ENCODE measurements around the gene NPBWR2. TPM values are rescaled to one million over a fixed set of nuclear protein-coding genes. Genes with fewer than 3 reads are reported as not detected.

The NPBWR2 gene
- total RNA-seq, 1 experiment from 2014 or later = not detected

DNA sequence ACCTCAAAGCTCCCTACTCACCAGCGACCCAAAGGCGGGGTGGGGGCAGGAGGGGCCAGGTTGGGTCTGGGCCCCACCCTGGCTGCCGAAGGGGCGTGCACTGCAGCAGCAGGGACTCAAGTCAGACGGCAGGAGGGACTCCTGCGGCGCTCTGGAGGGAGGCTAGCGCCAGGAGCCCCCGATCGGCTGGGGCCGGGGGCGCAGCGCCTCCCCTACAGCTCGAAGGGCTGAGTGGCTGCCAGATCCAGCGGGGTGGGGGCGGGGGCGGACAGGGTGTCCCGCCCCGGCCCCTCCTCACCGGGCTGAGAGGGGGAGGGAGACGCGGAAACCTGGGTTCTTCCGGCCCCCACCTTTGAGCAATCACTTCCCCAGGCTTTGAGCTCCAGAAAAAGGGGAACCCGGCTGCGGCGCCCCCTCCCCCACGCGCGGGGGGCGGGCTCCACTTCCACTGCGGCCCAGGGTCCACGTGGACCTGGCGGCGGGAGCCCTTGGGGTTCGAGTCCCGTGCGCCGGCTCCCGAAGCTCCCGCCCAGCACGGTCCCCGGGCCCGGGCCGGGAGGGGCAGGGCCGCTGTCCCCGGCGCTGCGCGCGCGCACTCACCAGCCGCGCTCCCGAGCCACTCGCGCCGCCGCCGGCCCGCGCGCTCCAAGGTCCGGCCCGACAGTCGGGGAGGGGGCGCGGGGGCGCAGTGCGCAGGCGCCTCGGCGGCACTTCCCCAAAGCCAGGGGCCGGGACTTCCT lies 27.9 kb downstream of the NPBWR2 start, which contains the start of gene RGS19:
RGS19 (minus strand) TSS at position 246 of the 740 bp plus-strand sequence. CDS start 2,632 bp downstream, outside the sequence.
- Histone ChIP-seq H3K9me2 (ENCODE audit: insufficient read depth) (no peaks in the 10 kb centered on the region), H3K27ac (ENCODE audit: low read depth, low read length) (peak within 1 kb of the TSS; percentile 67), H3K4me2 (ENCODE audit: low read length) (peak within 1 kb of the TSS; percentile 99), H4K20me1 (ENCODE audit: insufficient read depth) (no peaks in the 10 kb centered on the region), H2AFZ (ENCODE audit: low read depth, low read length, poor library complexity, severe bottlenecking) (no peak within 1 kb of the TSS), H3K9me3 (ENCODE audit: control insufficient read depth in 1 of 2, insufficient read depth in 1 of 2, low read depth in 1 of 2, low read length in 2 of 2) (no peaks in the 10 kb centered on the region), H3K27me3 (ENCODE audit: insufficient read depth, low read length) (no peaks in the 10 kb centered on the region), H3K9ac (ENCODE audit: low read length) (peak within 1 kb of the TSS; percentile 87), H3K4me3 (replicated peaks in 1 of 2; ENCODE audit: low read depth in 1 of 2, low read length in 2 of 2) (peak within 1 kb of the TSS; percentile 79 to 96), H3K4me1 (ENCODE audit: control insufficient read depth in 1 of 2, insufficient read depth in 2 of 2, low read length in 2 of 2) (peaks cover 14 to 21% of the 10 kb centered on the region in 2 experiments), H3K79me2 (ENCODE audit: insufficient read depth, low read length) (peaks cover 9% of the 10 kb centered on the region; the same call in 1 of the 2 replicates), H3K36me3 (ENCODE audit: control insufficient read depth in 1 of 2, insufficient read depth in 2 of 2, low read length in 2 of 2) (no peaks in the 10 kb centered on the region)
- no TSS peak for BruUV-seq (replicated peaks)
- intact Hi-C loops (cut with micrococcal nuclease) = no loop called here
- CTCF ChIA-PET = interaction anchor here (1.5 kb wide), 1 partner anchor 11 kb away, joined by 3 read pairs; no protein-coding TSS in a partner anchor
- TF ChIP-seq ZFX (IDR thresholded peaks at IDR 0.05) (peak; percentile 32; the same call in 1 of the 2 replicates), CEBPB (IDR thresholded peaks at IDR 0.05; ENCODE audit: low read depth) (no peak), SRF (IDR thresholded peaks at IDR 0.05; ENCODE audit: low read depth) (no peak), POLR2AphosphoS5 (IDR thresholded peaks at IDR 0.05; ENCODE audit: low read depth, low read length) (peak; percentile 59)
- RAD21 ChIA-PET (ENCODE audit: low non-redundant PET in 1 of 2, low total read pairs in 2 of 2, uncharacterized antibody in 2 of 2, unreplicated experiment in 2 of 2) = no interaction called here
- DNase-seq (ENCODE audit: low read depth, low spot score) (no peak), ATAC-seq (peak; percentile 82)
- POLR2A ChIA-PET = no interaction called here

DNA sequence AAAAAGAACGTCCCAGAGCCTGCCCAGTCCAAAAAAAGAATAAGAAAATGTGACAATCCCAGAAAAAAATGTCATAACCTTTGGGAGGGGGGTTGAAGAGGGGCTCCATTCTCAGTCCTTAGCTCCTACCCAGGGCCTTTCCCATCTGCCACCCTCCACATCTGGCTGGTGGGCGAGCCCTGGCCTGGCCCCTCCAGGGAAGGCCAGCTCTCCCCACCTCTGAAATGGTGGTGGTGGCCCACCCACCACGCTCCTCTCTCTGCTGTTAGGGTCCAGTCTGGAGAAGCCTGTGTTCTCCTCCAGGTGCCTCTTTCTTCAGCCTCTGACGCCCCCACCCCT lies 28.5 kb downstream of the NPBWR2 start:
- peak overlapping the region; percentile 61 for H3K27ac ChIP-seq (ENCODE audit: low read depth, low read length)

More for the DNA sequence above, 28.5 kb downstream of the NPBWR2 start:
- DNase-seq (ENCODE audit: low read depth, low spot score) (no peak), ATAC-seq (no peak)
- peak overlapping the region; percentile 87 for H3K9ac ChIP-seq (ENCODE audit: low read length)
- peaks cover 14 to 21% of the 10 kb centered on the region in 2 experiments for H3K4me1 ChIP-seq (ENCODE audit: control insufficient read depth in 1 of 2, insufficient read depth in 2 of 2, low read length in 2 of 2)
- intact Hi-C loops (cut with micrococcal nuclease) = no loop called here
- H3K4me3 ChIP-seq (replicated peaks in 1 of 2; ENCODE audit: low read depth in 1 of 2, low read length in 2 of 2) = peak overlapping the region; percentile 79 to 96
- H3K36me3 ChIP-seq (ENCODE audit: control insufficient read depth in 1 of 2, insufficient read depth in 2 of 2, low read length in 2 of 2) = no peaks in the 10 kb centered on the region
- no peak for TF ChIP-seq EGR1 (IDR thresholded peaks at IDR 0.05; ENCODE audit: low read depth)
- no peak for TF ChIP-seq FOSL1 (IDR thresholded peaks at IDR 0.05; ENCODE audit: low read depth)
- TF ChIP-seq, protein P1, sequence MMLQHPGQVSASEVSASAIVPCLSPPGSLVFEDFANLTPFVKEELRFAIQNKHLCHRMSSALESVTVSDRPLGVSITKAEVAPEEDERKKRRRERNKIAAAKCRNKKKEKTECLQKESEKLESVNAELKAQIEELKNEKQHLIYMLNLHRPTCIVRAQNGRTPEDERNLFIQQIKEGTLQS (IDR thresholded peaks at IDR 0.05) = no peak
- TF ChIP-seq ELF1 (IDR thresholded peaks at IDR 0.05; ENCODE audit: borderline replicate concordance, low read depth) = no peak
- TF ChIP-seq TCF7L2 (IDR thresholded peaks at IDR 0.05; ENCODE audit: borderline replicate concordance, extremely low read depth, insufficient read depth, insufficient read length) = no peak
- TF ChIP-seq SP1 (IDR thresholded peaks at IDR 0.05; ENCODE audit: low read depth) = no peak
- no peaks in the 10 kb centered on the region for H3K9me3 ChIP-seq (ENCODE audit: control insufficient read depth in 1 of 2, insufficient read depth in 1 of 2, low read depth in 1 of 2, low read length in 2 of 2)
- H3K79me2 ChIP-seq (ENCODE audit: insufficient read depth, low read length) = peaks cover 9% of the 10 kb centered on the region; the same call in 1 of the 2 replicates
- ChIA-PET POLR2A (no interaction called here), RAD21 (ENCODE audit: low non-redundant PET in 1 of 2, low total read pairs in 2 of 2, uncharacterized antibody in 2 of 2, unreplicated experiment in 2 of 2) (no interaction called here), CTCF (interaction anchor here (1.5 kb wide), 1 partner anchor 10 kb away, joined by 3 read pairs; no protein-coding TSS in a partner anchor)
- H3K27me3 ChIP-seq (ENCODE audit: insufficient read depth, low read length) = no peaks in the 10 kb centered on the region
- no TSS peak for BruUV-seq (replicated peaks)
- no peaks in the 10 kb centered on the region for H4K20me1 ChIP-seq (ENCODE audit: insufficient read depth)
- H3K4me2 ChIP-seq (ENCODE audit: low read length) = peak overlapping the region; percentile 99
- H2AFZ ChIP-seq (ENCODE audit: low read depth, low read length, poor library complexity, severe bottlenecking) = no peak overlapping the region
- H3K9me2 ChIP-seq (ENCODE audit: insufficient read depth) = no peaks in the 10 kb centered on the region
